ENCODE data around the gene OR52K1. TPM values are rescaled to one million over a fixed set of nuclear protein-coding genes. Genes with fewer than 3 reads are reported as not detected.
"Not testable (repeated sequence)": the region's sequence is repeated elsewhere in the genome, so short reads cannot be mapped to it uniquely, and the experiment has no call there.

The OR52K1 gene
- total RNA-seq, 1 donor from 2014 or later = not detected

DNA sequence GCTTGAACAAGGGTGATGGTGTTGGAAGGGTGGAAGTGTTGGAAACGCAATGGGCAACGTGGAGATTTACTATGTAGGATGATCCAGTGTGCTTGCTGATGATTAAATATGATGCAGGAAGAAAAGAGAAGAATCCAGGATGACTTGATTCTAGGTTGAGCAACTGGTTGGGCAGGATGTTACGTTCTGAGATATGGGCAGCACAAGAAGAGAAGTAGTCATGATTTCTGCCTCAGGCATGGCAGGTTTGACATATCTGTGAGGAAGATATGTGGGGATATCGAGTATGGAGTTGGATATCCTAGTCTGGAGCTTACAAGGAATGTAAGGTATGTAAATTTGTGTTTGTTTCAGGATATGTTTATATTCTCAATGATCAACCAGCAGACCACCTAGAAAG, 1.9 kb downstream of the OR52K1 start:
- intact Hi-C loops (cut with DNase I) = no loop called here
- DNase-seq (ENCODE audit: low spot score) = no peak

DNA sequence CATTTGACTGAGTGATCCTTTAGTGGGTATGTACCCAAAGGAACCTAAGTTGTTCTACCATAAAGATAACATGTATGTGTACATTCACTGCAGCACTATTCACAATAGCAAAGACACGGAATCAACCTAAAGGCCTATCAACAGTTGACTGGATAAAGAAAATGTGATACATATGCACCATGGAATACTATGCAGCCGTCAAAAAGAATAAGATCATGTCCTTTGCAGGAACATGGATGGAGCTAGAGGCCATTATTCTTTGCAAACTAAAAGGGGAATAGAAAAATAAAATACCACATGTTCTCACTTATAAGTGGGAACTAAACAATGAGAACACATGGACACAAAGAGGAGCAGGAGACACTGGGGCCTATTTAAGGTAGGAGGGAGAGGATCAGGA, 9.0 kb downstream of the OR52K1 start:
- intact Hi-C loops (cut with DNase I); DNase-seq (ENCODE audit: low spot score): not testable (repeated sequence)

DNA sequence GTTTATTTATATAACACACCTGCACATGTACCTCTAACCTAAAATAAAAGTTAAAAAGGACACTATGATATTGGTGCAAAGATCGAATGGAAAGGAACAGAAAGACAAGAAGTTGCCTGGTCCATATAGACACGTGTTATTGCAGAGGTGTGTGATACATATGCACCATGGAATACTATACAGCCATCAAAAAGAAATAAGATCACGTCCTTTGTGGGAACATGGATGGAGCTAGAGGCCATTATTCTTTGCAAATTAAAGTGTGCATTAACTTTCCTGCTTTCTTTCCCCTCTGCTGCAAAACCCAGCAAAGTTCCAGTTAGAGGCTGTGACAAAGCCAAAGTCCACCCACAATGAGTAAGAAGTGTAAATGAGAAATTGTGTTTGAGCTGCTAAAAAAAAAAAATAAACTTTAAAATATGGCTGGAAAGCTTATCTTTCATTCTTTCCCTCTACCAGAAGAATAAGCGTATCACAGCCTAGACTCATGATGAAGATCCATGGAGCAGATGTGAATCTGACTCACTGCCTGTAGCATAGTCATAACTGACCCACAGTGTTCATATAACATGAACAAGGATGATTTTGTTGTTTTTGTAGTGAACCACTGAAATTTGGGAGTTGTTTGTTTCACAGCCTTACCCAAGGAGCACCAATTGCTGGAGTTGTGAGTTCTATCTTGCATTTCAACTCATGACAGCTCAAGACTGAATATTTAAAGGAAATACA, 9.6 kb downstream of the OR52K1 start:
- no peak for DNase-seq (ENCODE audit: low spot score)
- intact Hi-C loops (cut with DNase I) = no loop called here

DNA sequence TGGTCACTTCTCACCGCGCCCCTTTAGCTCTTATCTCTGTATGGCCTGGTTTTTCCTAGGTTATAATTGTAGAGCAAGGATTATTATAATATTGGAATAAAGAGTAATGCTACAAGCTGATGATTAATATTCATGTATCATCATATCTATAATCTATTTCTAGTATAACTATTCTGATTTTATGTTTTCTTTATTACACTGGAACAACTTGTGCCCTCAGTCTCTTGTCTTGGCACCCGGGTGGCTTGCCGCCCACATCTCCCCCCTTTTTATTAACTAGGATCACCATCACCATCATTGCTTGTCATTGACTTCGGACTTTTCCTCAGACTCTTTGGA, 11.0 kb downstream of the OR52K1 start:
- no peak for DNase-seq (ENCODE audit: low spot score)
- intact Hi-C loops (cut with DNase I) = loop anchor here (1.0 kb wide), 1 partner anchor 306 kb away; no protein-coding TSS in a partner anchor

GRCh38 chr11:4495487-4495886, 13.0 kb downstream of the OR52K1 start:
- DNase-seq (ENCODE audit: low spot score) = no peak
- intact Hi-C loops (cut with DNase I) = no loop called here

DNA sequence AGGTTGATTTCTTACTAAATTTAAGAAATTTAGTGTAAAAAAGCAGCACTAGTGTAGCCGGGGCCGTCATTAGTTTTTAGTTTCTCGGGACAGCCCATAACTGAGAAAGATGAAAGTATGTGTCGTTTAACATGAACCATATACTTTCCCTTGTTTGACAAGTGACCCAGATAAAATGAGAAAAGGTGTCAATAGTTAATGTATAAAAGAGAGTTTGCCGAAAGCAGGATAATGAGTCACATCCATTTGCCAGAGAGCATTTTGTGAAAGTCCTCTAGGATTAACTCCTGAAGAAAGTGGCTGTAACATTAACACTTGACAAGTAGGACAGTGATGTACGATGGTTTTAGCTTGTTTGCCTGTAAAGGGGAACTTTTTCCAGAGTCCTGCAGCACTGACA, 13.5 kb downstream of the OR52K1 start:
- no peak for DNase-seq (ENCODE audit: low spot score)
- intact Hi-C loops (cut with DNase I) = no loop called here

- no peak for DNase-seq (ENCODE audit: low spot score)
- intact Hi-C loops (cut with DNase I) = no loop called here
Measured at GRCh38 chr11:4496557-4497248, 14.3 kb downstream of the OR52K1 start.

DNA sequence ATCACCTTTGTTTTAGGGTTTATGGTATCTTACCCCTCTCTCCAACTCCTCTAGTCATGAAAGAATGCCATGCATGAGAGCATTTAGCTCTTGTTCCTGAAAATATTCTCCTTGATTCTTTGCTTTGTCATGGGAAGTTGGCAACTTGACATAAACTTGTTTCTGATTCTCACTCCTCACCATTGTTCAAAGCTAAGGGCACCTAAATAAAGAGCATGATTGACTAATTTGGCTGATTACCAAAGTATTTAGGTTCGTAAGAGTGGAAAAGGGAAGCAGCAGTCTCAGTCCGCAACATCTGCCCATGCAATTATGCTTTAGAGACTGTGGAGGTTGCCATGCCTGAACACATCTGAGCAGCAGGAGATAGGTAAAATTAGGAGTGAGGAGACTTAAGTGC, 26.4 kb downstream of the OR52K1 start:
- DNase-seq (ENCODE audit: low spot score) = no peak
- intact Hi-C loops (cut with DNase I) = no loop called here

GRCh38 chr11:4511282-4512245, 29.1 kb downstream of the OR52K1 start:
- intact Hi-C loops (cut with DNase I) = no loop called here
- no peak for DNase-seq (ENCODE audit: low spot score)

DNA sequence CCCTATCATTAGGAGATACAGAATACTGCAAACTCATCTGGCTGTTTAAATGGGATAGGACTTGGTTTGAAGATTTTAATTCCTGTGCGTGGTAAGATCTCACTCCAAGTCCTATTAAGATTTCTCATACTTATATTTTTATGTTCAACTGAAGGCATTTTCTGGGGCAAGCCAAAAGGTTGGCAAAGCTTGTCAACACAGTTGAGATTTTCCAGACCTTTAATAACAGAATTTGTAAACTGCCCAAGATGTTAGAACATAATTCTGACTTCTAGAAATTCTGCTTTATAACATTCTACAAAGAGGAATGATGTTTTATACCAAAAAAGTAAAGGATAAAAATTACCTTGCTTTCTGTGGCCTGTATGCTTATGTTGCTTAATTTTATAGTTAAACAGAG, 31.8 kb downstream of the OR52K1 start:
- intact Hi-C loops (cut with DNase I) = no loop called here

DNA sequence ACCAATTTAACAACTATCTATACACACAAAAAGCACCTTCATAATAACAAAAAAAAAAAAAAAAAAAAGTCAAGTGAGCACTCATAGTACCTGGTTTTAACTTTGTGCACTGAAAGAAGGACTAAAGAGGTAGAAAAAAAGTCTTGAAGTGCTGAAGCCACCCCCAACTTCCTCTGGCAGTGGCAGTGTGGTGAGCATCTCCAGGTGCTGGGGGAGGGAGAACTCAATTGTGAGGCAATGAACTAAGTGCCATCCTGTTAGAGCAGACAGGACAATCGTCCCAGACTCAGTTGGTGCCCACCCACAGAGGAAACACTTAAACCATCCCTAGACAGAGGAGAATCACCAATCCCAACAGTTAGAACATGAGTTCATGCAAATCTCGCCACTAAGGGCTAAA, 39.9 kb downstream of the OR52K1 start:
- intact Hi-C loops (cut with DNase I) = no loop called here
- no peak for DNase-seq (ENCODE audit: low spot score)

More for the DNA sequence above, 31.8 kb downstream of the OR52K1 start:
- DNase-seq (ENCODE audit: low spot score) = no peak

DNA sequence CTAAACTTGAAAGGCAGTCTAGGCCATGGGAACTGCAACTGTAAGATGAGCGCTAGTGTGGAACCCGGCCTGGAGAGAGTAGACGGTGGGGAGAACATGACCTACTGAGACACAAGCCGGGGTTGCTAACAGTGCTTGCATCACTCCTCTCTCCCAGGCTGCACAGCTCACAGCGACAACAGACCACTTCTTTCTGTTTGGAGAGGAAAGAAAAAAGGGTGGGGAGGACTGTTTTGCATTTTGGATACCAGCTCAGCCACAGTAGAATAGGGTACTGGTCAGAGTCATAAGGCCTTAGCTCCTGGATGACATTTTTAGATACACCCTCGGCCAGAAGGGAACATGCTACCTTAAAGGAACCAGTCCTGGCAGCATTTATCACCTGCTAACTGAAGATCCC, 40.3 kb downstream of the OR52K1 start:
- no peak for DNase-seq (ENCODE audit: low spot score)
- intact Hi-C loops (cut with DNase I) = no loop called here

DNA sequence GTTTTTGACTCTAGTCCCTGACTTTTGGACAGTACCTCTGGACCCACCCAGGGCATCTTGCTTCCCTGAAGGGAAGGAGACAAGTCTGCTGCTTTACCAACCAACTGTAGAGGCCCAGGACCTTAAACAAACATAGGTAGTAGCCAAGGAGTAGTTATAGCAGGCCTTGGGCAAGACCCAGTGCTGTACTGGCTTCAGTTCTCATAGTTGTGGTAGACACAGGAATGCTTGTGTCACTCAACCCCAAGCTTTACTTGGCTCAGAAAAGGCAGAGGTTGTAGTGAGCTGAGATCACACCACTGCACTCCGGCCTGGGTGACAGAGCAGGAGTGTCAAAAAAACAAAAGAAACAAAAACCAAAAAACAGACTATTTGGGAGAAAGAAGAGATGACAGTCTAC, 41.2 kb downstream of the OR52K1 start:
- DNase-seq (ENCODE audit: low spot score) = no peak
- intact Hi-C loops (cut with DNase I) = no loop called here

- DNase-seq (ENCODE audit: low spot score) = no peak
- intact Hi-C loops (cut with DNase I) = no loop called here
Measured at GRCh38 chr11:4527926-4528325, 45.5 kb downstream of the OR52K1 start.

DNA sequence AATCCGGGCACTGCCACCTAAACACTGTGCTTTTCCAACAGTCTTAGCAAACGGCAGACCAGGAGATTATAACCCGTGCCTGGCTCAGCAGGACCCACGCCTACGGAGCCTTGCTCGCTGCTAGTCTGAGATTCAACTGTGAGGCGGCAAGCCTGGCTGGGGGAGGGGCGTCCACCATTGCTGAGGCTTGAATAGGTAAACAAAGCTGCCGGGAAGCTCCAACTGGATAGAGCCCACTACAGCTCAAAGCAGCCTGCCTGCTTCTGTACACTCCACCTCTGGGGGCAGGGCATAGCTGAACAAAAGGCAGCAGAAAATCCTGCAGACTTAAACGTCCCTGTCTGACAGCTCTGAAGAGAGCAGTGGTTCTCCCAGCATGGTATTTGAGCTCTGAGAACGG, 49.2 kb downstream of the OR52K1 start:
- DNase-seq (ENCODE audit: low spot score); intact Hi-C loops (cut with DNase I): not testable (repeated sequence)

DNA sequence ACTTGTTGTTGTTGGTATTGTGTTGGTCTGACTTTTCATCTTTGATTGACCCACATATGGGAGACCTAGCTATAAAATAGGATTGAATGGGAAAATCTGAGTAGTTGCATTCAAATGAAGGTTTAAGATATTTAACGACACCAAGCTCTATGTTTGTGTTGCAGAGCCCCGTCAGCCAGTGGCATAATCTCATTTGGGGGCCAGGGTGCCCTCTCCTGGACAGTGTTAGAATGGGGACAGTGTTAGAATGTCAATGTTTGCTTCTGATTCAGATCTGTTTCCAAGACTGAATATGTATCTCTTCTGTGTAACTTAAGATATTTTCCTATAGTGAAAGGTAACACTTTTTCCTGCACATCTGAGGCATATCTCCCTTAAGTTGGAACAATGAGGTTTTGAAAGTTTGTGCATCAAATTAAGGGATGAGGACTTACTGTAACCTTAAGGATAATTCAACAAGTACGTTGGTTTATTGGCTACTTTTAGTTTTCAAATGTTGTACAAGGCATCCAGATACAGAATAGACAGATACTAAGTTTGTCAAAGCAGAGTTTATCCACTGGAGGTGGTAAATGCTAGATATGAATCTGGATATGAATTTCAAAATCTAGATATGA, 57.3 kb downstream of the OR52K1 start:
- peak; percentile 79 for DNase-seq (ENCODE audit: low spot score)
- intact Hi-C loops (cut with DNase I) = loop anchor here (5.0 kb wide), 1 partner anchor 357 kb away; no protein-coding TSS in a partner anchor

GRCh38 chr11:4541071-4541470, 58.6 kb downstream of the OR52K1 start:
- DNase-seq (ENCODE audit: low spot score) = no peak
- intact Hi-C loops (cut with DNase I) = loop anchor here (5.0 kb wide), 1 partner anchor 359 kb away; no protein-coding TSS in a partner anchor
